ENCODE measurements around the gene ELP6. TPM values are rescaled to one million over a fixed set of nuclear protein-coding genes. Genes with fewer than 3 reads are reported as not detected.
"Not testable (repeated sequence)": the region's sequence is repeated elsewhere in the genome, so short reads cannot be mapped to it uniquely, and the experiment has no call there.

Gene ELP6
- polyA plus RNA-seq, 4 donors: 33.3 to 48.2 (median 39.4) TPM

- no peak for DNase-seq (ENCODE audit: low read depth in 4 of 4, low spot score in 3 of 4)
These were observed 1.6 kb upstream of the ELP6 start for GRCh38 chr3:47515100-47515499.

DNA sequence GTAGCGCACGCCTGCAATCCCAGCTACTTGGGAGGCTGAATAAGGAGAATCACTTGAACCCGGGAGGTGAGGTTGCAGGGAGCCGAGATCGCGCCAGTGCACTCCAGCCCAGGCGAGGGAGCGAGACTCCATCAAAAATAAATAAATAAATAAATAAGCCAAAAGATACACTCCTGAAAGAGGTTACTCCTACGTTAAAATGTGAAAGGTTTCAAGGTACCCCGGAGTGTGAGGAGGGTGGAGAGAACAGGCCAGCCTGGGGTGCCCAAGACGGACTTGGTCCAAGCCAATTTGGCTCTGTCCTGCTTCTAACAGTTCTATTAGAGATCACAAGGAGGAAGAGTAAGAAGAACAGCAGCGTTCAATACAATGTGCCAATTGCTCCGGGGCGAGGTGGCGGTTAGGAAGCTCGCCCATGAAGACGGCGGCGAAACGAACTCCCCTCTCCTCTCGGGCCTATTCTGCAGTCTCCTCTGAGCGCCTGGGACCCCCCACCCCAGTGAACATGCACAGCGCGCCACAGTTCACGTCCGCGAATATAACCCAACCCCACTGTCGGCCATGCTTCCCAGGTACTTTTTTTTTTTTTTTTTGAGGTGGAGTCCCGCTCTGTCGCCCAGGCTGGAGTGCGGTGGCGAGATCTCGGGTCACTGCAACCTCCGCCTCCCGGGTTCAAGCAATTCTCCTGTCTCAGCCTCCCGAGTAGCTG is 942 bp downstream of the ELP6 start:
- peak in 2 of 4 donors; percentile 21 to 22 for DNase-seq (ENCODE audit: low read depth in 4 of 4, low spot score in 3 of 4)

DNA sequence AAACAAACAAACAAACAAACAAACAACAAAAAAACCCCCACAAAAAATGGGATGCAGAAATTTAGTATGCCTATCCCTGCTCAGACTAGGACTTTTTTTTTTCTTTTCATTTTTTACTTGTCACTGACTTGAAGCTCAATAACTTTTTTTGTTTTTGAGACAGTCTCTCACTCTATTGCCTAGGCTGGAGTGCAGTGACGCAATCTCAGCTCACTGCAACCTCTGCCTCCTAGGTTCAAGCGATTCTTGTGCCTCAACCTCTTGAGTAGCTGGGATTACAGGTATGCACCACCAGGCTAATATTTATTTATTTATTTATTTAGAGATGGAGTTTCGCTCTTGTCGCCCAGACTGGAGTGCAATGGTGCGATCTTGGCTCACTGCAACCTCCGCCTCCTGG is 8.2 kb downstream of the ELP6 start:
- not testable (repeated sequence) for DNase-seq (ENCODE audit: low read depth in 4 of 4, low spot score in 3 of 4)

DNA sequence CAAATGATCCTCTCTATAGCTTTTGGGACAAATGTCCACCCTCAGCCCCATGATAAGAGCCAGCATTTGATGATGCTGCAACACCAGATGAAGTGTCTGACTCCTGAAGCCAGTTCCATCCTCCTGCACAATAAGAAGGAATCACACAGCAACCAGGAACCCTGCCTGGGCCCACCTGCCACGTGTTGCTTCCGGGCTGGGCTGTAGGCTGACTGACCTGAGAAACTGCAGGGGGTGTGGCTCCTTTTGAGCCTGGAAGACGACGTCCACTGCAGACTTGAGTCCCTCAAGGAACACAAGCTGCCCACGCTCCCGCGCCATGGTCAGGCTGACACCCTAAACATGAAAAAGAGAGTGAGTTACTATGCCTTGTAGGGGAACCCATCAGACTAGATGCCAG is 9.4 kb downstream of the ELP6 start:
- DNase-seq (ENCODE audit: low read depth in 4 of 4, low spot score in 3 of 4): no peak

DNA sequence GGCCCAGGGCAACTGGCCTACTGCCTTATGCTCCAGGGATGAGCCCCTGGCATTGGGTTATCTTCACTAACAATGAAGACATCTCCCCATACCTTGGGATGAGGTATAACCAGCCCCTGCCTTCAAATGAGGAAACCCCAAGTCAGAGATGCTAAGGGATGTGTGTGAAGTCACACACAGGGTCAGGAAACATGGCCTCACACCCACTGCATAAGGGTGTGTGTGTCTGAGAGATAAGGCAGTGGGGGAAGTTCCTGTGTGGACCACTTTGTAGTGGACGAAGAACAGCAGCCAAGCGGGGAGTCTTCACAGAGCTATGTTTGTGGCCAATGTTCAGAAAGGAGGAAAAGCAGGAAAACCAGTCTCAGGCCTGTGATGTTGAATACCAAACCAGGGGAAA is 10.5 kb downstream of the ELP6 start:
- no peak for DNase-seq (ENCODE audit: low read depth in 4 of 4, low spot score in 3 of 4)

DNA sequence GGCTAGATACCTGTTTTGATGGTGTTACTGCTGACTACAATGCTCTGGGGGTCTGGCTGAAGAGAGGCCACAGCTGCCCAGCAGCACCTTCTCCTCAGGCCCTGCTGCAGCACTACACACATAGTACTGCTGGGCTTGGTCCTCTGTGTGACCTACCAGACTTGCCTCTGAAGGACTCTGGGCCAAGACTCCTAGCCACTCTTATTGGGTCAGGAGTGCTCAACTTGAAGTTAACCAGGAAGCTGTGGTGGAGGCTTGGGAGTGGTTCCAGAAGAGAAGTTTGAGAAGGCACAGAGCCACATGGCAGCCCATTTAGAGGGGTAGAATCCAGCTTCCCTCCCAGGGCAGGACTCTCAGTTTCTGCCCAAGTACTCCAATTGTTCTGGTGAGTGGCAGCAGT is 16.6 kb downstream of the ELP6 start:
- DNase-seq (ENCODE audit: low read depth in 4 of 4, low spot score in 3 of 4): no peak

DNA sequence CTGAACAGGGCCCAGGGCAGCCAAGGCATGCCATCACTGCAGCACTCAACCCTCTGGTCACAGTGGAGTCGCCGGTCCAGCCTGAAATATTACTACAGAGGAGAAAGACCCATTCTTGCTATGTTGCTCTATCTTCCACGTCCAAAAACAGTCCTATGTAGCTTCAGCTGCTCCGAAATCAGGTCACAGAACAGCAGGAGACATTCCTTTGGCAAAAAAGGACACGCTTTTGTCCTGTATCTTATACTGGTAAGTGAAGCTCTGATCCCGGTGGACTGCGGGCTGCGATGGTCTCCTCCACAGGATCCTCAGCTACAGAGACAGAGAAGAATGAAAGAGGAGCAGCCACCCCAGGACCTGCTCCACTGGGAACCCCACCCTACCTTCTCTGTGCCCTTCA is 17.6 kb downstream of the ELP6 start:
- DNase-seq (ENCODE audit: low read depth in 4 of 4, low spot score in 3 of 4): no peak

DNA sequence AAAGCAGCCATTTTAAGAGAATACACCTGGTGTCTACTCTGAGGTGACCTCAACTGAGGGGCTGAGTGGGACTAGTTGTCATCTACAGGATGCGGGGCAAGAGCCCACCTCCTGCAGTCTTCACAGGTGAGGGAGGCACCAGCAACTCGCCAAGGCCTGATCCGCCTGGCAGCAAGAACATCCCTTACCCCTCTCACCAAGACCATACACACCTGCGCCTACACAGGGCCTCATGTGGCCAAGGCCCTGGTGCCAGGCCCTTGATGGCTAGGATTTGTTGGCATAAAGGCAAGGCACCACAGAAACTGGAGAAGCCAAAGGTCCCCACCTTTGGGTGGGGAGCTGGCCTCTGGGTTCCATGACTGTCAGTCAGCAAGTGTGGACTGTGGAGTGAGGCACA is 18.4 kb downstream of the ELP6 start:
- DNase-seq (ENCODE audit: low read depth in 4 of 4, low spot score in 3 of 4): no peak

GRCh38 chr3:47491777-47492176 is 21.7 kb downstream of the ELP6 start:
- DNase-seq (ENCODE audit: low read depth in 4 of 4, low spot score in 3 of 4): no peak

DNA sequence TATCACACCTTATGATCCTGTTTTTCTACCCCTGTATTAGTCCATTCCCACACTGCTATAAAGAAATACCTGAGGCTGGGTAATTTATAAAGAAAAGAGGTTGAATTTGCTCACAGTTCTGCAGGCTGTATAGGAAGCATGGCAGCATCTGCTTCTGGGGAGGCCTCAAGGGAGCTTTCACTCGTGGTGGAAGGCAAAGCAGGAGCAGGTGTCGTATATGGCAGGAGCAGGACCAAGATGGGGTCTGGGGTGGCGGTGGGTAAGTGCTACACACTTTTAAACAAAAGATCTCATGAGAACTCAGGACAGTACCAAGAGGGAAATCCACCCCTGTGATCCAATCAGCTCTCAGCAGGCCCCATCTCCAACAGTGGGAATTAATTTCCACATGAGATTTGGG is 22.3 kb downstream of the ELP6 start:
- no peak for DNase-seq (ENCODE audit: low read depth in 4 of 4, low spot score in 3 of 4)

GRCh38 chr3:47487265-47487664 is 26.2 kb downstream of the ELP6 start:
- DNase-seq (ENCODE audit: low read depth in 4 of 4, low spot score in 3 of 4): no peak

DNA sequence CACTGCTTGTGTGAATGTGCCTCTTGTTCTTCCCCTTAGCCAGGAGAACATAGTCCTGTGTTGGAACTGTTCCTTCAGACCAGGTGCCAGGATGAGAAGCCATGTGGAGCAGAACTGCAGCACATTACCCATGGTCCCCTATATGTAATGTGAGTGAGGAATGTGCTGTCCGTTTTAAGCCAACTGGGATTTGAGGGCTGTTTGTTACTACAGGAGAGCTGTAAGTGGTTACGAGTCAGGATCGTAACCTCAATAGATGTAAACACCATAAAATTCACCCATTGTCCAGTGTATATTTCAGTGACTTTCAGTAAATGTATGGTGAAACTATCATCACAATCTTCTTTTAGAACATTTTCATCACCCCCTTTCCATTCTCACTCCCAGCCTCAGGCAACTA is 27.7 kb downstream of the ELP6 start:
- DNase-seq (ENCODE audit: low read depth in 4 of 4, low spot score in 3 of 4): no peak

DNA sequence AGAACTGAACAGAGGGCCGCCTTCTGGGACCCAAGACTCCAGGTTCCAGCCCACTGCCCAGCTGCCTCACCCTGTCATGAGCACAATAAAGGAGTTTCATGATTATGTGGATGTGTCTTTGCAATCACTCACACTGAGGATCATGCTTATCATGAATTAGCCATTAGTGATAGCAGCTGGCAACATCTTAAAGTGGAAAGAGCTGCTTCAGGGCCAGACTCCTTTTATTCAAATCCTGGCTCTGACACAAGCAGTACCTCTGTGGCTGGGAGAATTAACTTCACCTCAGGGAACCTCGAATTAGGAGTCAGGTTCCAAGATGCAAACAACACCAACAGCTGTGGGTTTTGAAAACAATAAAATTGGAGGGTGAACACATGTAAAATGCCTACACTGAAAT is 31.1 kb downstream of the ELP6 start:
- no peak for DNase-seq (ENCODE audit: low read depth in 4 of 4, low spot score in 3 of 4)

DNA sequence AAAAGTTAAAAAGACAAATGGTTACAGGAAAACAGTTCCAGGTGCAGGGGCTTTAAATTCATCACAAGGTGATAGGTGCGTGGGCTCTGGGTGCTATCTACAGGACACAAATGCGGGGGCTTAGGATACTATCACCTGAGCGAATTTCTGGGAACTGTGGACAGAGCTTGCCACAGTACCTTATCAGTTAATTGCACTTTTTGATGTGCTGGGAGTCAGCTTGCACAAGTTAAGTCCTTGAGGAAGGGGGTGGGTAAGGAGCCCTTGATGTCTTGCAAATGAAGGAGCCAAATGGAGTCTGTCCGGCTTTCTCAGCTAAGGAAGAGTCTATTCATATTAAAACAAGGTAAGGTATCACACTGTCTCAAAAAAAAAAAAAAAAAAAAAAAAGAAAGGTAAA is 31.7 kb downstream of the ELP6 start:
- not testable (repeated sequence) for DNase-seq (ENCODE audit: low read depth in 4 of 4, low spot score in 3 of 4)

- not testable (repeated sequence) for DNase-seq (ENCODE audit: low read depth in 4 of 4, low spot score in 3 of 4)
These were observed 33.2 kb downstream of the ELP6 start for GRCh38 chr3:47480267-47480666.

DNA sequence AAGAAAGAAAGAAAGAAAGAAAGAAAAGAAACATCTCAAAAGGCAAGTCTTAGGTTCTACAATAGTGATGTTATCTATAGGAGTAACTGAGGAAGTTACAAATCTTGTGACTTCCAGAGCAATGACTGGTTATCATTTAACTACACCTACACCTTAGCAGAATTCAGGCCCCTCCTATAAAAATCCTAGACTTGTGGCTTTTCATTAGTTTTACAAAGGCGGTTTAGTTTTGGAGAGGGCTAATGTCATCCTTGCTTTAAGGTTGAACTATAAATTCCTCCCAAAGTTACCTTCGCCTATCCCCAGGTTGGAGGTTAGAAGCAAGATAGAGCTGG is 33.7 kb downstream of the ELP6 start:
- DNase-seq (ENCODE audit: low read depth in 4 of 4, low spot score in 3 of 4): no peak

GRCh38 chr3:47478022-47478421 is 35.5 kb downstream of the ELP6 start:
- DNase-seq (ENCODE audit: low read depth in 4 of 4, low spot score in 3 of 4): no peak

- no peak for DNase-seq (ENCODE audit: low read depth in 4 of 4, low spot score in 3 of 4)
These were observed 36.8 kb downstream of the ELP6 start for GRCh38 chr3:47476644-47477199.

DNA sequence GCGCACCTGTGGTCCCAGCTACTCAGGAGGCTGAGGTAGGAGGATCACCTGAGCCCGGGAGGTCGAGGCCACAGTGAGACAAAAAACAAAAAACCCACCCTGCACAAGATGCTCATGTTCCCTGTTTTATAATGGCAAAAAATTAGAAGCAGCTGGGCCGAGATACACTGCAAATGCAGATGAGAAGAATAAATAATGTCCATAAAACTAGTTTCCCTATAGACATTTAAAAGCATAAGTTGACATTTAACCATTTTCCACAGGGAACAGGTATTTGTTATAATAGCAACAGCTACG is 37.2 kb downstream of the ELP6 start:
- DNase-seq (ENCODE audit: low read depth in 4 of 4, low spot score in 3 of 4): no peak

DNA sequence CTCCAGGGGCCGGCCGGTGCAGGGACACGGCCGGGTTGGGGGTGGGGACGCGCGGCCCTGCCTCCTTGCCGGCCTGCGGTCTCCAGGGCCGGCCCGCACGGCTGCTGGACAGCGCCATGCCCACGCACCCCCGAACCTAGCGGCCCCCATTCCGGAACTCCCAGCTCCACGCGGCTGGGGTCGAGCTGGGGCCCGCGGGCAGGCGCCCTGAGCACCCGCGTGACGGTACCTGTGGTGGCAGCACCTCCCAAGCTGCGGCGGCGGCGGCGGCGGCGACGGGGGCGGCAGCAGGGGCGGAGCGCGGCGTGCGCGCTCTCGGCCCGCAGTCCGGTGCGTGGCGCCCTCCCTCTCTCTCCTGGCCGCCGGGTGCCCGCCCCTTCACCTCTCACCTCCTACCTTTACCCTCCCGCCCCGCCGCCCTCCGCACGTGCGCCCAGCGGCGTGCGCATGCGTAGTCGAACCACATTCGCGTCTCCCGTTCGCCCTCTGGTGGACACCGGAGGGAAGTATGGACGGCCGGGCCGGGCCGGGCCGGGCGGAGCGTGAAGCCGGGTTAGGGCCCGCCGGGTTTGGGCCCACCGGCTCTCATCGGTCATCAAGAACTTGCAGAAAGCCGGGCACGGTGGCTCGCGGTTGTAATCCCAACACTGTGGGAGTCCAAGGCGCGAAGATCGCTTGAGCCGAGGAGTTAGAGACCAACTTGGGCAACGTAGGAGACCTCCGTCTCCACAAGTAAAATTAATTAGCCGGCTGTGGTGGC is 37.8 kb downstream of the ELP6 start, which contains the start of gene SCAP:
SCAP (minus strand) TSS at position 372 of the 760 bp plus-strand sequence. CDS start 32,948 bp downstream, outside the sequence.
- DNase-seq (ENCODE audit: low read depth in 4 of 4, low spot score in 3 of 4): peak; percentile 66 to 72 (median 70)

DNA sequence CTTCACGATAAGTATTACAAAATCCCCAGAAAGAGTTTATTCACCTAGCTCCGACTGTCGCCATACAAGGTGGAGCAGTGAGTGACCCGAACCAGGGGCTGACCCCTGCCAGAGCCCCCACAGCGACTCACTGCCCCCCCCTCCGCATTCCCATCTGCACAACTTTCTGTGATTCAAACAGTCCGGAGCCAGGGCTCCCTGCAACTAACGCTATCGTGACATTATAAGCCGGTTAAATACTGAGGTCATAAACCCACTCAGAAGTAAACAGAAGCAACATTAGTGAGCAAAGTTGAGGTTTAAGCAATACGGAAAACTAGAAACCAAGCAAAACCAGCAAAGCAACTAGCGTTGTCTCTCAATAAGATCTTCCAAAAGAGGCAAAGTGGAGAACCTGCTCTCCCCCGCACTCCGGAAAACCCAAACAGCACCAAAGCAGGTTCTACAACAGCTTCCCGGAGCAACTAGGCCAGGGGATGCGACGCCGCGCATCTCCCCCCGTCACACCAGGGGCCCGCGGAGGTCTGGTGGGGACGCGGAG is 38.4 kb downstream of the ELP6 start:
- peak in 3 of 4 donors; percentile 10 to 33 (median 11) for DNase-seq (ENCODE audit: low read depth in 4 of 4, low spot score in 3 of 4)

GRCh38 chr3:47473391-47473790 is 40.1 kb downstream of the ELP6 start:
- DNase-seq (ENCODE audit: low read depth in 4 of 4, low spot score in 3 of 4): no peak

Measured in left renal pelvis (tissue), 4 donors.